Measurements from ENCODE around the gene ATP5F1E.
"Not testable (repeated sequence)": the region's sequence is repeated elsewhere in the genome, so short reads cannot be mapped to it uniquely, and the experiment has no call there.

ATP5F1E gene

DNA sequence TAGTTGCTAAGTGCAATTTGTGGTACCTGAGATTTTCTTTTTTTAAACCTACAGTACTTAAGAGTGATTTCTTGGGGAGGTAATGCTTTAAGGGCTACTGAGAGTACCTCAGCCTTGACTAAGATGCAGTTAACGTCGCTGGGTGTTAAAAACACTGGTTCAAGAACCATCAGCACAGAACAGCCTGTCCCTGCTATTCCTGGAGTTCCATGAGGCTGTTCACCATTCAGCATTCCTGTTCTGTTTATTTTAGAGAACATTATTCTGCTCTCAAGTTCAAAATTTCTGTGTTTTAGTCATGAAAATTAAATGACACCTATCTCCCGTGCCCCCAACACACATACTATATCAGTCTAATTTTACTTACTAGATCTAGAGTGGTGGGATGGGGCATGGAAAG is 12.2 kb upstream of the ATP5F1E start:
- H2AFZ ChIP-seq (ENCODE audit: low read depth, low read length) = no peak overlapping the region
- no peak overlapping the region for H3K4me2 ChIP-seq (ENCODE audit: low read length)
- no peak for TF ChIP-seq EZH2phosphoT487 (IDR thresholded peaks at IDR 0.05; ENCODE audit: low read depth)
- TF ChIP-seq, protein P1, sequence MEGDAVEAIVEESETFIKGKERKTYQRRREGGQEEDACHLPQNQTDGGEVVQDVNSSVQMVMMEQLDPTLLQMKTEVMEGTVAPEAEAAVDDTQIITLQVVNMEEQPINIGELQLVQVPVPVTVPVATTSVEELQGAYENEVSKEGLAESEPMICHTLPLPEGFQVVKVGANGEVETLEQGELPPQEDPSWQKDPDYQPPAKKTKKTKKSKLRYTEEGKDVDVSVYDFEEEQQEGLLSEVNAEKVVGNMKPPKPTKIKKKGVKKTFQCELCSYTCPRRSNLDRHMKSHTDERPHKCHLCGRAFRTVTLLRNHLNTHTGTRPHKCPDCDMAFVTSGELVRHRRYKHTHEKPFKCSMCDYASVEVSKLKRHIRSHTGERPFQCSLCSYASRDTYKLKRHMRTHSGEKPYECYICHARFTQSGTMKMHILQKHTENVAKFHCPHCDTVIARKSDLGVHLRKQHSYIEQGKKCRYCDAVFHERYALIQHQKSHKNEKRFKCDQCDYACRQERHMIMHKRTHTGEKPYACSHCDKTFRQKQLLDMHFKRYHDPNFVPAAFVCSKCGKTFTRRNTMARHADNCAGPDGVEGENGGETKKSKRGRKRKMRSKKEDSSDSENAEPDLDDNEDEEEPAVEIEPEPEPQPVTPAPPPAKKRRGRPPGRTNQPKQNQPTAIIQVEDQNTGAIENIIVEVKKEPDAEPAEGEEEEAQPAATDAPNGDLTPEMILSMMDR (IDR thresholded peaks at IDR 0.05; ENCODE audit: low read depth, low read length) = no peak
- H4K20me1 ChIP-seq (ENCODE audit: insufficient read depth, low read length) = peaks cover 22% of the 10 kb centered on the region
- H3K9ac ChIP-seq (ENCODE audit: low read length) = no peak overlapping the region
- peaks cover 38% of the 10 kb centered on the region for H3K4me1 ChIP-seq (ENCODE audit: low read length)
- H3K27ac ChIP-seq (ENCODE audit: low read length) = no peak overlapping the region
- peaks cover 1% of the 10 kb centered on the region for H3K27me3 ChIP-seq (ENCODE audit: low read depth, low read length)
- no peak overlapping the region for H3K4me3 ChIP-seq (ENCODE audit: low read length)
- peaks cover 22% of the 10 kb centered on the region for H3K36me3 ChIP-seq (replicated peaks; ENCODE audit: low read depth, low read length)
- H3K9me3 ChIP-seq (ENCODE audit: insufficient read depth, low read length) = no peaks in the 10 kb centered on the region
- peaks cover 36% of the 10 kb centered on the region for H3K79me2 ChIP-seq (ENCODE audit: low read length)

DNA sequence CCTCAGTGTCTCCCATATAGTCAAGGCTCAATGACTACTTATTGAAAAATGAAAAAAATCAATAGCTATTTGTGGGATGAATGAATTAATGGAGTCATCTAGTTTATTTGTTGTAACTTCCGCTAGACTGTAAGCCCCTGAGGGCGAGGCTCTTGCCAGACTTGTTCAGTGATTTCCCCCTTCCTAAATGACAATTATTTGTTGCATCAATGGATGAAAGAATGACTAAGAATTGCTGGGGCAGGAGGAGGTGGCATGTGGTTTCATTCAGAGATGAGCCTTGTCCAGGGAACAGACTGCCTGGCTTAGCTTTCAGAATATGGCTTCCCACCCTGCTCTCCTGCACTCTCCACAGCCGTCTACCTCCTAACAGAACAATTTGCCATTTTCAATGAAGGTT is 11.6 kb upstream of the ATP5F1E start:
- no peaks in the 10 kb centered on the region for H3K27me3 ChIP-seq (ENCODE audit: low read depth, low read length)
- H3K4me3 ChIP-seq (ENCODE audit: low read length) = peak overlapping the region; percentile 83
- H2AFZ ChIP-seq (ENCODE audit: low read depth, low read length) = peak overlapping the region; percentile 90
- TF ChIP-seq, protein P1 (IDR thresholded peaks at IDR 0.05; ENCODE audit: low read depth, low read length) = no peak
- no peak for TF ChIP-seq EZH2phosphoT487 (IDR thresholded peaks at IDR 0.05; ENCODE audit: low read depth)
- H4K20me1 ChIP-seq (ENCODE audit: insufficient read depth, low read length) = peaks cover 26% of the 10 kb centered on the region
- H3K9me3 ChIP-seq (ENCODE audit: insufficient read depth, low read length) = no peaks in the 10 kb centered on the region
- H3K4me1 ChIP-seq (ENCODE audit: low read length) = peaks cover 39% of the 10 kb centered on the region
- no peak overlapping the region; the same call in 1 of the 2 replicates for H3K27ac ChIP-seq (ENCODE audit: low read length)
- peaks cover 22% of the 10 kb centered on the region for H3K36me3 ChIP-seq (replicated peaks; ENCODE audit: low read depth, low read length)
- H3K4me2 ChIP-seq (ENCODE audit: low read length) = peak overlapping the region; percentile 83
- peak overlapping the region; percentile 91 for H3K9ac ChIP-seq (ENCODE audit: low read length)
- H3K79me2 ChIP-seq (ENCODE audit: low read length) = peaks cover 42% of the 10 kb centered on the region

- no peaks in the 10 kb centered on the region for H3K9me3 ChIP-seq (ENCODE audit: insufficient read depth, low read length)
- H3K27me3 ChIP-seq (ENCODE audit: low read depth, low read length) = no peaks in the 10 kb centered on the region
- peak overlapping the region; percentile 83 for H3K4me3 ChIP-seq (ENCODE audit: low read length)
- peak overlapping the region; percentile 53 for H3K27ac ChIP-seq (ENCODE audit: low read length)
- H3K79me2 ChIP-seq (ENCODE audit: low read length) = peaks cover 49% of the 10 kb centered on the region
- H3K9ac ChIP-seq (ENCODE audit: low read length) = peak overlapping the region; percentile 91
- TF ChIP-seq EZH2phosphoT487 (IDR thresholded peaks at IDR 0.05; ENCODE audit: low read depth) = no peak
- TF ChIP-seq, protein P1 (IDR thresholded peaks at IDR 0.05; ENCODE audit: low read depth, low read length) = no peak
- peaks cover 35% of the 10 kb centered on the region for H3K4me1 ChIP-seq (ENCODE audit: low read length)
- H4K20me1 ChIP-seq (ENCODE audit: insufficient read depth, low read length) = peaks cover 31% of the 10 kb centered on the region
- peaks cover 26% of the 10 kb centered on the region for H3K36me3 ChIP-seq (replicated peaks; ENCODE audit: low read depth, low read length)
- H3K4me2 ChIP-seq (ENCODE audit: low read length) = peak overlapping the region; percentile 83
- peak overlapping the region; percentile 90 for H2AFZ ChIP-seq (ENCODE audit: low read depth, low read length)
These were observed 10.9 kb upstream of the ATP5F1E start for GRCh38 chr20:59042796-59043631.

DNA sequence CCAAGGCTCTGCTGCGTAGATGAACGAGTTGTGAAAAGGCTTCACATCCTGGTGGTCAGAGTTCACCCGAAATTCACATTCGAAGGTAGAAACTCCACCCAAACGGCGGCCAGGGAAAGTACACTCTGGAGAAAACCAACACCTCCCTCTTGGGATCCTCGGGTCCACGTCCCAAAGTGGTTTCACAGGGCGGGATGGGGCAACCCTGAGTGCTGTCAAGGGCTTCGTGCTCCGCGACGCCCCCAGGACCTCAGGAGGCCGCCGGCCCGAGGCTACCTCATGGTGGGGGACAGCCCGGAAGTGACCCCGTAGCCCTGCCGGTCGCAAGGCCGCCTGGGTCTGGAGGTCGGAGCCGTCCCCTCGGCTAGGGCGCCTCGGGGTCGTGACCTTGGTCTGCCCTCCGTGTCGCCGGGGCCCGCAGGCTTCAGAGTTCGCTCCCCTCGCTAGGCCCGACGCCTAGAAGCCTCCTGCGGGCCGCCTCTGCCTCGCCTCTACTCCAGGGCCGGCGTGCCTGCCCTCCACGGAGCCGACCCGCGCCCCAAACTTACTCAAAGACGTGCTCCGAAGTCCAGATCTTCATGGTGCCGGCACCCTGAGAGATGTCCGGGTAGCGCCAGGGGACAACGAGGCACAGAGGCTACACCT is 10.1 kb upstream of the ATP5F1E start, which contains the start of gene PRELID3B:
PRELID3B (minus strand) TSS at position 636 of the 645 bp plus-strand sequence; CDS start at position 580, 56 bp downstream.
- peak within 1 kb of the TSS; percentile 90 for H2AFZ ChIP-seq (ENCODE audit: low read depth, low read length)
- H3K4me1 ChIP-seq (ENCODE audit: low read length) = peaks cover 34% of the 10 kb centered on the region
- peak within 1 kb of the TSS; percentile 53 for H3K27ac ChIP-seq (ENCODE audit: low read length)
- H3K9me3 ChIP-seq (ENCODE audit: insufficient read depth, low read length) = no peaks in the 10 kb centered on the region
- H3K79me2 ChIP-seq (ENCODE audit: low read length) = peaks cover 56% of the 10 kb centered on the region
- peak within 1 kb of the TSS; percentile 83 for H3K4me2 ChIP-seq (ENCODE audit: low read length)
- H3K27me3 ChIP-seq (ENCODE audit: low read depth, low read length) = no peaks in the 10 kb centered on the region
- peaks cover 34% of the 10 kb centered on the region for H4K20me1 ChIP-seq (ENCODE audit: insufficient read depth, low read length)
- peak within 1 kb of the TSS; percentile 91 for H3K9ac ChIP-seq (ENCODE audit: low read length)
- TF ChIP-seq EZH2phosphoT487 (IDR thresholded peaks at IDR 0.05; ENCODE audit: low read depth) = no peak
- TF ChIP-seq, protein P1 (IDR thresholded peaks at IDR 0.05; ENCODE audit: low read depth, low read length) = 0 out of 2 replicates have a peak, but pooled peaks have one; percentile 8
- peaks cover 33% of the 10 kb centered on the region for H3K36me3 ChIP-seq (replicated peaks; ENCODE audit: low read depth, low read length)
- H3K4me3 ChIP-seq (ENCODE audit: low read length) = peak within 1 kb of the TSS; percentile 83

- Histone ChIP-seq H3K27ac (ENCODE audit: low read length) (peak overlapping the region; percentile 53; the same call in 1 of the 2 replicates), H3K4me3 (ENCODE audit: low read length) (peak overlapping the region; percentile 83), H3K4me2 (ENCODE audit: low read length) (peak overlapping the region; percentile 81), H3K9ac (ENCODE audit: low read length) (peak overlapping the region; percentile 82), H3K4me1 (ENCODE audit: low read length) (peaks cover 34% of the 10 kb centered on the region), H3K36me3 (replicated peaks; ENCODE audit: low read depth, low read length) (peaks cover 41% of the 10 kb centered on the region), H4K20me1 (ENCODE audit: insufficient read depth, low read length) (peaks cover 34% of the 10 kb centered on the region), H3K79me2 (ENCODE audit: low read length) (peaks cover 61% of the 10 kb centered on the region)
- H2AFZ ChIP-seq (ENCODE audit: low read depth, low read length); H3K9me3 ChIP-seq (ENCODE audit: insufficient read depth, low read length); H3K27me3 ChIP-seq (ENCODE audit: low read depth, low read length): not testable (repeated sequence)
These were observed 9.4 kb upstream of the ATP5F1E start for GRCh38 chr20:59041487-59041886.
